Upper lobe of left lung (tissue), 4 donors: ENCODE data around the gene NKX6-2.

Experiments used
- EP300 ChIP-seq, 4 donors: sonication (generic); formaldehyde crosslinking; IDR thresholded peaks; one replicate each; pipeline ENCODE4 v1.5.1; 2017; ENCODE audit warnings: antibody characterized with exemption in 4 of 4, control low read depth in 2 of 4
- POLR2AphosphoS5 ChIP-seq, 2 donors: sonication (generic); formaldehyde crosslinking; IDR thresholded peaks; one replicate each; pipeline ENCODE4 v1.5.1; 2017; ENCODE audit warnings: antibody characterized with exemption in 2 of 2
- TF ChIP-seq, protein P1 (sequence below), 6 experiments: fragments of 450-650 bp in 4 of 6; fragments of 200-600 bp in 2 of 6; sonication (generic) in 2 of 6; IDR thresholded peaks; one replicate each; pipeline ENCODE4 v1.5.1; 2016 to 2019; ENCODE audit warnings: antibody characterized with exemption in 6 of 6

DNA sequence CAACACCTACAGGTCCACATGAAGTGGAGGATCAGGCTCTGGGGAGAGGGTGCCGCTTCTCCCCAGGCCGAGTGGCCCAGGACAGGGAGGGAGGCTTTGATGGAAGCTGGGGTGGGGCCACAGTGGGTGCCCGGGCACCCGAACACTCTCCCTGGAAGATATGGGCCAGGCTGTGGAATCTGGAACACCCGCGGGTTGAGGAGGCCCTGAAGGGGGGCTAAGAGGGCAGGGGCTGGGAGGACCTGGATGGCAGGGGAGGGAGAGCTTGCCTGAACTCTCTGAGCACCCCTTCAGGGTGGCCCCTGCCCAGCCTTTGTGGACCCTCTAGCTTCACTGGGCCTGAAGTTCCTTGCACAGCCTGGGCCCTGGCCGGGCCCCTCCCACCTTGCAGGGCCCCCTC, 4.5 kb upstream of the NKX6-2 start:
- TF ChIP-seq POLR2AphosphoS5 (IDR thresholded peaks at IDR 0.05) = no peak
- TF ChIP-seq, protein P1, sequence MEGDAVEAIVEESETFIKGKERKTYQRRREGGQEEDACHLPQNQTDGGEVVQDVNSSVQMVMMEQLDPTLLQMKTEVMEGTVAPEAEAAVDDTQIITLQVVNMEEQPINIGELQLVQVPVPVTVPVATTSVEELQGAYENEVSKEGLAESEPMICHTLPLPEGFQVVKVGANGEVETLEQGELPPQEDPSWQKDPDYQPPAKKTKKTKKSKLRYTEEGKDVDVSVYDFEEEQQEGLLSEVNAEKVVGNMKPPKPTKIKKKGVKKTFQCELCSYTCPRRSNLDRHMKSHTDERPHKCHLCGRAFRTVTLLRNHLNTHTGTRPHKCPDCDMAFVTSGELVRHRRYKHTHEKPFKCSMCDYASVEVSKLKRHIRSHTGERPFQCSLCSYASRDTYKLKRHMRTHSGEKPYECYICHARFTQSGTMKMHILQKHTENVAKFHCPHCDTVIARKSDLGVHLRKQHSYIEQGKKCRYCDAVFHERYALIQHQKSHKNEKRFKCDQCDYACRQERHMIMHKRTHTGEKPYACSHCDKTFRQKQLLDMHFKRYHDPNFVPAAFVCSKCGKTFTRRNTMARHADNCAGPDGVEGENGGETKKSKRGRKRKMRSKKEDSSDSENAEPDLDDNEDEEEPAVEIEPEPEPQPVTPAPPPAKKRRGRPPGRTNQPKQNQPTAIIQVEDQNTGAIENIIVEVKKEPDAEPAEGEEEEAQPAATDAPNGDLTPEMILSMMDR (IDR thresholded peaks at IDR 0.05) = no peak
- no peak for TF ChIP-seq EP300 (IDR thresholded peaks at IDR 0.05)
